Gastrocnemius medialis (tissue), 4 donors: ENCODE data around the gene FADS3.

Experiments
- POLR2A ChIP-seq, 2 donors: fragments of 450-650 bp; IDR thresholded peaks; one replicate each; pipeline ENCODE4 v1.6.1; 2017; ENCODE audit warnings: antibody characterized with exemption in 2 of 2, mild to moderate bottlenecking in 2 of 2, moderate library complexity in 2 of 2
- TF ChIP-seq, protein P1 (sequence below), 5 experiments: fragments of 450-650 bp in 3 of 5; fragments of 200-600 bp in 2 of 5; sonication (generic) in 2 of 5; IDR thresholded peaks in 4 of 5; conservative IDR thresholded peaks in 1 of 5; 1 replicate in 4 of 5; 2 replicates in 1 of 5; pipeline ENCODE4 v1.5.1; 2016 to 2019; ENCODE audit warnings: antibody characterized with exemption in 5 of 5, mild to moderate bottlenecking in 3 of 5, moderate library complexity in 3 of 5

- TF ChIP-seq, protein P1, sequence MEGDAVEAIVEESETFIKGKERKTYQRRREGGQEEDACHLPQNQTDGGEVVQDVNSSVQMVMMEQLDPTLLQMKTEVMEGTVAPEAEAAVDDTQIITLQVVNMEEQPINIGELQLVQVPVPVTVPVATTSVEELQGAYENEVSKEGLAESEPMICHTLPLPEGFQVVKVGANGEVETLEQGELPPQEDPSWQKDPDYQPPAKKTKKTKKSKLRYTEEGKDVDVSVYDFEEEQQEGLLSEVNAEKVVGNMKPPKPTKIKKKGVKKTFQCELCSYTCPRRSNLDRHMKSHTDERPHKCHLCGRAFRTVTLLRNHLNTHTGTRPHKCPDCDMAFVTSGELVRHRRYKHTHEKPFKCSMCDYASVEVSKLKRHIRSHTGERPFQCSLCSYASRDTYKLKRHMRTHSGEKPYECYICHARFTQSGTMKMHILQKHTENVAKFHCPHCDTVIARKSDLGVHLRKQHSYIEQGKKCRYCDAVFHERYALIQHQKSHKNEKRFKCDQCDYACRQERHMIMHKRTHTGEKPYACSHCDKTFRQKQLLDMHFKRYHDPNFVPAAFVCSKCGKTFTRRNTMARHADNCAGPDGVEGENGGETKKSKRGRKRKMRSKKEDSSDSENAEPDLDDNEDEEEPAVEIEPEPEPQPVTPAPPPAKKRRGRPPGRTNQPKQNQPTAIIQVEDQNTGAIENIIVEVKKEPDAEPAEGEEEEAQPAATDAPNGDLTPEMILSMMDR (IDR thresholded peaks at IDR 0.05 in 4 of 5, conservative IDR thresholded peaks at IDR 0.05 in 1 of 5), result no peak
- TF ChIP-seq POLR2A (IDR thresholded peaks at IDR 0.05), result no peak
These were observed 21.5 kb downstream of the FADS3 start for GRCh38 chr11:61869708-61870451.
